Fibroblast of the aortic adventitia (primary cell): Measurements from ENCODE around the gene AATK. TPM values are rescaled to one million over a fixed set of nuclear protein-coding genes. Genes with fewer than 3 reads are reported as not detected.
A peak's percentile ranks its signal among the peaks of the same experiment; 100 is the strongest.

Source experiments
- DNase-seq: peaks from one replicate; pipeline ENCODE4 v3.0.0-alpha.2; 2010; ENCODE audit warnings: low read depth
- H3K4me3 ChIP-seq: 2 replicates; pipeline ENCODE4 v1.5.1; 2011; ENCODE audit warnings: low read depth, mild to moderate bottlenecking, control low read depth, low read length, moderate library complexity
- total RNA-seq: library from RNA; depleted of rRNA; stranded (reverse); fragments of >200 nt; gene quantifications from 2 replicates; pipeline ENCODE4 v1.2.3, GENCODE V29; 2012; ENCODE audit warnings: low replicate concordance
- TF ChIP-seq, protein P1 (sequence below): IDR thresholded peaks from 2 replicates; pipeline ENCODE4 v1.5.1; 2011; ENCODE audit warnings: mild to moderate bottlenecking, low read length, control low read depth, inconsistent platforms; ENCODE audit not compliant: insufficient read depth

The AATK gene
- total RNA-seq, 1 donor, result 0.18 TPM

DNA sequence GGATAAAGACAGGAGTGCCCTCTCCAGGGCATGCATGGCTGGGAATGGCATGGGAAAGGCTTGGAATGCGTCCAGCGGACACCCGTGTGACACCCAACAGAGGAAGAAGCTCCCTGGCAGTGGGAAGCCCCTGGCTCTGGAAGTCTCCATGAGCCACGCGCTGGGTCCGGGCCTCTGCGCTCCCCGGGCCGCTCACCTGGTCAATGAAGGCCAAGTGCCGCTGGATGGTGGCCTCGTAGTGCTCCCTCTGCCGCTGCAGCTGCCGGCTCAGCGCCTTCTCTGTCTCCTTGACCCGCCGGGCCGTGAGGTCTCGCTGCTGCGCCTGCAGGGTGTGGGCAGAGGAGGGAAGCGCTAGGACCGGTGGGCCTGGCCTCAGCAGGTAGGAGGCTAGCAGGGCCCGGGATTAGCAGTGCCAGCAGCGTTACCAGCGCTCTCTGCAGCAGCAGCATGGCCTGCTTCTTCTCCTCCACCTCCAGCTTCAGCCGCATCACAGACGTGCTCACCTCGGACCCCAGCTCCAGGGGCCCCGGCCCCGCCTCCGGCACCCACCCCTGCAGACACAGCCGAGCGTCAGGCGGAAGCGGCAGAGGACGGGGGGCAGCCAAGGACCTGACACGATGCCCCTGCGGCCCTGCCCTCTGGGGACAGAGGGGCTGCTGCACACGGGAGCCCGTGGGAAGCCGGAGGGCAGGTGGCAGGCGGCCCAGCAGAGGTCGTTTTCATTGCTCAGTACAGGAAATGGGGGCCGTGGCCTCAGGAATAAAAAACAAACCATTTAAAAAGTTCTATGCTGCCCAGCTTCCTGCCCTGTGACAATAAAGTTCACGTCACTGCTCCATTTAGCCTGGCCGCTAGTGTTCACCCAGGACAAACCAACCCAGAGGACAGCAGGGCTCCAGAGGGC lies 30.7 kb upstream of the AATK start:
- TF ChIP-seq, protein P1, sequence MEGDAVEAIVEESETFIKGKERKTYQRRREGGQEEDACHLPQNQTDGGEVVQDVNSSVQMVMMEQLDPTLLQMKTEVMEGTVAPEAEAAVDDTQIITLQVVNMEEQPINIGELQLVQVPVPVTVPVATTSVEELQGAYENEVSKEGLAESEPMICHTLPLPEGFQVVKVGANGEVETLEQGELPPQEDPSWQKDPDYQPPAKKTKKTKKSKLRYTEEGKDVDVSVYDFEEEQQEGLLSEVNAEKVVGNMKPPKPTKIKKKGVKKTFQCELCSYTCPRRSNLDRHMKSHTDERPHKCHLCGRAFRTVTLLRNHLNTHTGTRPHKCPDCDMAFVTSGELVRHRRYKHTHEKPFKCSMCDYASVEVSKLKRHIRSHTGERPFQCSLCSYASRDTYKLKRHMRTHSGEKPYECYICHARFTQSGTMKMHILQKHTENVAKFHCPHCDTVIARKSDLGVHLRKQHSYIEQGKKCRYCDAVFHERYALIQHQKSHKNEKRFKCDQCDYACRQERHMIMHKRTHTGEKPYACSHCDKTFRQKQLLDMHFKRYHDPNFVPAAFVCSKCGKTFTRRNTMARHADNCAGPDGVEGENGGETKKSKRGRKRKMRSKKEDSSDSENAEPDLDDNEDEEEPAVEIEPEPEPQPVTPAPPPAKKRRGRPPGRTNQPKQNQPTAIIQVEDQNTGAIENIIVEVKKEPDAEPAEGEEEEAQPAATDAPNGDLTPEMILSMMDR, result no peak
- no peak for DNase-seq
- no peak overlapping the region for H3K4me3 ChIP-seq

DNA sequence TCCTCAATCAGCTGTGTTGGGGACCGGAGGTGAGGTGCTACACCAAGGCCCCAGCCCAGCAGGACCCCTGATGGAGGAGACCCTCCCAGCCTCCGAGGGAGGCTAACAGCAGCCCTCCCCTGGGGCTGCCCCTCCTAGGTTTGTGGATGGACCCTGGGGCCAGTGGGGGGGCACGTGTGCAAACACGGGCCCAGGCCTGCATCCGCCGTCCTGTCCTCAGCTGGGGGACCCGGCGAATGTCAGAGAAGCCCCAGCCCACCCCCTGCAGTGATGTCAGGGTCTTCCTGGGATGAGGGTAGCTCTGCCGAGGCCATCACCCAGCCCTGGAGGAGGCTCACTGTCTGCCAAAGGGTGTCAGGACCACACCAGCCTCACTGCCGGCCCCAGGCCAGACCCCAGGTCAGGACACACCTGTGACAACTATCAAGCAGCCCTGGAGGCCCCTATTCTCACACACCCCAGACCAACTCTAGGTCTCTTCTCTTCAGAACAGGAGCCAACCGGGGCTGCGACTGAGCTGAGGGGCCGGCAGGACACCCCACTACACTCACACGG lies 30.0 kb upstream of the AATK start:
- TF ChIP-seq, protein P1, result no peak
- no peak for DNase-seq
- H3K4me3 ChIP-seq, result no peak overlapping the region

DNA sequence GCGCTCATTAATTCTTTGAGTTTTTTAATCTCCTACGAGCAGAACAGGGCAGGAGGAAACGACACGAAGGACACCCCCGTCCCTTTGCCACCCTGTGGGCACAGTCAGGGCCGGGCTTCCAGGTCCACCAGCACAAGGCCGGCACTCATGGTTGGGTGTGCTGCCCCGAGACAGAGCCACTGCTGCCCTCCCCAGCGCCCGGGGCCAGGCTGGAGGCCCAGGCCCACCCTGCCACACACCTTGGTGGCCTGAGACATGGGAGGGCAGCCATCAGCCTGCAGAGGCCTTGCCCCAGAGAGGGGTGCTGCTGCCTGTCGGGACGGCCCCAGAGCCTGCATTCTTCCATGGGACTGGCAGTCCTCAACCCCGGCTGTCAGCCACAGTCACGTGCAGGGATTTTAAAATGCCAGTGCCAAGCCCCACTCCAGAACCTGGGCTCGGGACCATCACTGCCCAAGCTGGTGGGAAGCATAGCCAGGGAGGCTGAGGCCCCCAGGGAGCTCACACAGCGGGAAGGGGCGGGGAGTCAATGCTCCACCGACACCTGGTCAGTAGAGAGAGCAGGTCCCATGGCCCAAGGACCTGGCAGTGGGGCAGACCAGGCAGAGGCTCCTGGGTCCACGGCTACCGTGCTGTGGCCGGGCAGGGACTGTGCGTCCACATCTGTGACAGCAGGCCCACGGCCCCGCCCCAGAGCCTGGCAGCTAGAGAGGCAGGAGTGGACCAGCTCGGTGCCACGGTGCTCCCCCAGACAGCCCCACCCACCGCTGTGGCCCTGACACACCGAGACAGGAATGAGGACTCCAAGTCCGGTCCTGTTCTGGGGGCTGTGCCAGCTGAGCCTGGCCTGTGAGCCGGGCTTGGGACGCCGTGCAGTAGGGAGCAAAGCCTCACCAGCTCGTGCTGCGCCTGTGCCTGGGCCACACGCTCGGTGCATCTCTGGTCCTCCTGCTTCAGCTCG lies 29.2 kb upstream of the AATK start:
- no peak for DNase-seq
- TF ChIP-seq, protein P1, result no peak
- no peak overlapping the region for H3K4me3 ChIP-seq

DNA sequence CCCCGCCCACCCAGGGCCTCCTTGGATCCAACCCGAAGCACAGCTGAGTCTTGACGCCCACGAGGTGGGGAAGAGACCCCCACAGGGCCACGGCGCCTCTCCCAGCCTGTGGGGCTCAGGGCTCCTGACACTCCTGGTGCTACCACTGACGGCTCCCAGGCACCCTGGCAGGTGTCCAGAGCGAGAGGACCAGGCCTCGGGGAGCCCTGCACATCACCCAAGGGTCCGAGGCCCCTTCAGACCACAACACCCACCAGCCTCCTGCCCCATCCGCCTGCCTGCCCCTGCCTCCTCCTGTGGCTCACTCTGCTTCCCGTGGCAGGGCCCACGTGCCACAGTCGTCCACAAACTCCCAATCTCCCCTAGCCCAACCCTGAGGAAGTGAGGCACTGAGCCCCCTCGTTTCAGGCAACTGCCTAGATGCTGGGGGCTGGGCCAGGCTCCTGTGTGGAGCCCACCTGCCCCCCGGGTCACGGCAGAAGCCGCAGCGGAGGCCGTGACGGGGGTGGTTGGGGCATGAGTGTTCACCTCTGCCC lies 28.3 kb upstream of the AATK start:
- no peak for DNase-seq
- H3K4me3 ChIP-seq, result no peak overlapping the region
- TF ChIP-seq, protein P1, result no peak

DNA sequence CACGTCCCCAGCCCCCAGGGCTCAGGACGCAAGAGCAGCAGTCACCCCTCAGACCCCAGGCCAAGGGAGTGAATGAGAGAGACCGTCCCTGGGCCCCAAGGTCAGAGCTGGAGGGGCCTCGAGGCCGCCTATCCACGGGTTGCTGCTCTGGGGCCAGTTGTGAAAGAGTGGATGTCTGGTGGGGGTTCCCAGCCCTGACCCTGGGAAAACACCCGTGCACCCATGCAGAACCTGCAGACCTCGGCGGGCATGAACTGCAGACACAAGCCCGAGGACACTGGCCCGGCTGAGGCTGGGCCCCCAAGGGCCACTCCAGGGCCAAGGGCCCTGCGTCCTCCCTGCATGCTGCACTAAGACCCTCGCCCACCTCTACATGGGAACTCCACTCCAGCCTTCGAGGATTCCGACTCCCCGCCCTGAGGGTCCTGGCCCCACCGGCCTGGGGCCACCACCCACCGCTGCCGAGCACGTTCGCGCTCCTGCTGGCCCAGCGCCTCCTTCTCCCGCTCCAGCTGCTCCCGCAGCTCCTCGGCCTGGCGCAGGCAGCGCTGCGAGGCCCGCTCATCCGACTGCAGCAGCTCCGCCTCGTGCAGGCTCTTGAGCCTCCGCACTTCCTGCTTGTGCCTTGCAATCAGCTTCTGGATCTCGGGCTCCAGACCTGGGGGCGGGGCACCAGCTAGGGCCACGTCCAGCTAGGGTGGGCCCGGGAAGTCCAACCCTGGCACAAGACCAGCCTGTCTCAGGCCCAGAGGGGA lies 27.6 kb upstream of the AATK start:
- TF ChIP-seq, protein P1, result no peak
- no peak overlapping the region for H3K4me3 ChIP-seq
- peak; percentile 15 for DNase-seq

DNA sequence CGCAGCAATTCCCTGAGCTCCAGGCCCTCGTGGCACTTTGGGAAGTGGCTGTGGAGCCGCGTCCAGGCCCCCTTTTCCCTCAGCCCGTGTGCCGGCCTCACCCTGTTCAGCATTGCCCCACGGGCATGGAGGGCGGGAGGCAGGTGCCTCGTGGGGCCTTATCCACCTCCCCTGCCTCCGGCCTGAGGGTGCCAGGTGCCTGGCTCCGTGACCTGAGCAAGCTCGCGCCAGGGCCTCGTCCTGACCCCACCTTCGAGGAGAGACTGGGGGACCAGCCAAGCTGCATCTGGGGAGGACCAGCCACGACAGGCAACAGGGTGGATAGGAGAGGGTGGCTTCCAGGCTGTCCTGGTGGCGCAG lies 27.0 kb upstream of the AATK start:
- DNase-seq, result no peak
- no peak overlapping the region for H3K4me3 ChIP-seq

More for the DNA sequence above, 27.0 kb upstream of the AATK start:
- TF ChIP-seq, protein P1, result no peak
